Cardiac muscle cell (in vitro differentiated cells and primary cell): ENCODE measurements around the gene CACNB4. TPM values are rescaled to one million over a fixed set of nuclear protein-coding genes. Genes with fewer than 3 reads are reported as not detected.

ENCODE experiments used
- DNase-seq, 2 donors: peaks; one replicate each; pipeline versions ENCODE4 v3.0.0 to v3.0.0-alpha.2; 2010 to 2017; ENCODE audit warnings: low read depth in 1 of 2, low spot score in 1 of 2
- H3K27ac ChIP-seq: fragments of 200-600 bp; sonication (generic); 2 replicates; pipeline ENCODE4 v1.5.1; 2016
- H3K27me3 ChIP-seq: fragments of 200-600 bp; sonication (generic); 2 replicates; pipeline ENCODE4 v1.6.0; 2016; ENCODE audit warnings: control low read depth
- H3K36me3 ChIP-seq: fragments of 200-600 bp; sonication (generic); 2 replicates; pipeline ENCODE4 v1.5.1; 2016; ENCODE audit warnings: control low read depth
- H3K4me1 ChIP-seq: fragments of 200-600 bp; sonication (generic); 2 replicates; pipeline ENCODE4 v1.8.1; 2017; ENCODE audit warnings: low read depth, mild to moderate bottlenecking, mixed run types
- H3K4me3 ChIP-seq: fragments of 200-600 bp; sonication (generic); 2 replicates; pipeline ENCODE4 v1.5.1; 2016; ENCODE audit warnings: mild to moderate bottlenecking
- H3K9me3 ChIP-seq: fragments of 200-600 bp; sonication (generic); 2 replicates; pipeline ENCODE4 v1.5.1; 2017; ENCODE audit warnings: low read depth, mild to moderate bottlenecking, control low read depth
- polyA plus RNA-seq: library from polyadenylated mRNA; unstranded; fragments of >200 nt; fragmentation: Nextera tagmentation; extraction: Ambion mirVana; gene quantifications from 2 replicates; pipeline ENCODE4 v1.2.1, GENCODE V29; 2016
- total RNA-seq: library from RNA; depleted of rRNA; stranded (reverse); fragments of >200 nt; gene quantifications from 2 replicates; pipeline ENCODE4 v1.2.3, GENCODE V29; 2016
- TF ChIP-seq, protein P1 (sequence below): IDR thresholded peaks from 2 replicates; pipeline ENCODE4 v1.5.1; 2012; ENCODE audit warnings: low read depth, mild to moderate bottlenecking, low read length

CACNB4 gene
- total and polyA plus RNA-seq, 2 experiments from 2014 or later = 0.09 to 0.18 TPM

DNA sequence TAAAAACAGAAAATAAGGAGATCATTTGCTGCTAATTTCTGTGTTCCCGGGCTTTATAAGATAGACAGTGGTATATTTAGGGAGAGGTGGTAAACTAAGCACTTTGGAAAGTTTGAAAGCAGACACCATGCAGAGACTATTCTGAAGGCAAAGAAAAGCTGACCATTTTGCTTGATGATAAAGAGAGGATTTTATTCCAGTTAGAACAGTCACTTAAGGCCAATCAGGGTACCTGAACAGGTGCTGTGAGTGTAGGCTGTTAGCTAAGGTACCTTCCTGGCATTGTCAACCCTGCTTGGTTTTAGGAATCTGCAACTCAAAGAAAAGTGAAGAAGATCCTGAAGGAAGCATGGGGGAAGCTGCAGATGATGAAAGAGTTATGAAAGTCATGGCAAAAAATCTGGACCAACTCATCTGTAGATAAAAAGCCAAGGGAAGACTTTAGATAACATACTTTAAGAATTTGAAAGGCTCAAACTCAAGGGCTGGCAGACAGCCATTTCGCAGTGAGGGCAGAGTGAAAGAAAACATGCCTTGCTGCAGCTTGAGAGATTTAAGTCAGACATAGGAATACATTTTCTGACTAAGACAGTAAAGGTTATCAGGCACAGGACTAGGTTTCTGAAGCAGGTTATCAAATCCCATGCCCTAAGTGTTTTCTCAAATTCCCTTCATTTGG lies 190.5 kb downstream of the CACNB4 start:
- TF ChIP-seq, protein P1, sequence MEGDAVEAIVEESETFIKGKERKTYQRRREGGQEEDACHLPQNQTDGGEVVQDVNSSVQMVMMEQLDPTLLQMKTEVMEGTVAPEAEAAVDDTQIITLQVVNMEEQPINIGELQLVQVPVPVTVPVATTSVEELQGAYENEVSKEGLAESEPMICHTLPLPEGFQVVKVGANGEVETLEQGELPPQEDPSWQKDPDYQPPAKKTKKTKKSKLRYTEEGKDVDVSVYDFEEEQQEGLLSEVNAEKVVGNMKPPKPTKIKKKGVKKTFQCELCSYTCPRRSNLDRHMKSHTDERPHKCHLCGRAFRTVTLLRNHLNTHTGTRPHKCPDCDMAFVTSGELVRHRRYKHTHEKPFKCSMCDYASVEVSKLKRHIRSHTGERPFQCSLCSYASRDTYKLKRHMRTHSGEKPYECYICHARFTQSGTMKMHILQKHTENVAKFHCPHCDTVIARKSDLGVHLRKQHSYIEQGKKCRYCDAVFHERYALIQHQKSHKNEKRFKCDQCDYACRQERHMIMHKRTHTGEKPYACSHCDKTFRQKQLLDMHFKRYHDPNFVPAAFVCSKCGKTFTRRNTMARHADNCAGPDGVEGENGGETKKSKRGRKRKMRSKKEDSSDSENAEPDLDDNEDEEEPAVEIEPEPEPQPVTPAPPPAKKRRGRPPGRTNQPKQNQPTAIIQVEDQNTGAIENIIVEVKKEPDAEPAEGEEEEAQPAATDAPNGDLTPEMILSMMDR = no peak
- peaks cover 21% of the 10 kb centered on the region for H3K4me1 ChIP-seq
- H3K27ac ChIP-seq = no peak overlapping the region
- peak in 1 of 2 donors; percentile 48 for DNase-seq
- no peaks in the 10 kb centered on the region for H3K27me3 ChIP-seq
- no peaks in the 10 kb centered on the region for H3K9me3 ChIP-seq
- H3K4me3 ChIP-seq = no peak overlapping the region
- no peaks in the 10 kb centered on the region for H3K36me3 ChIP-seq

DNA sequence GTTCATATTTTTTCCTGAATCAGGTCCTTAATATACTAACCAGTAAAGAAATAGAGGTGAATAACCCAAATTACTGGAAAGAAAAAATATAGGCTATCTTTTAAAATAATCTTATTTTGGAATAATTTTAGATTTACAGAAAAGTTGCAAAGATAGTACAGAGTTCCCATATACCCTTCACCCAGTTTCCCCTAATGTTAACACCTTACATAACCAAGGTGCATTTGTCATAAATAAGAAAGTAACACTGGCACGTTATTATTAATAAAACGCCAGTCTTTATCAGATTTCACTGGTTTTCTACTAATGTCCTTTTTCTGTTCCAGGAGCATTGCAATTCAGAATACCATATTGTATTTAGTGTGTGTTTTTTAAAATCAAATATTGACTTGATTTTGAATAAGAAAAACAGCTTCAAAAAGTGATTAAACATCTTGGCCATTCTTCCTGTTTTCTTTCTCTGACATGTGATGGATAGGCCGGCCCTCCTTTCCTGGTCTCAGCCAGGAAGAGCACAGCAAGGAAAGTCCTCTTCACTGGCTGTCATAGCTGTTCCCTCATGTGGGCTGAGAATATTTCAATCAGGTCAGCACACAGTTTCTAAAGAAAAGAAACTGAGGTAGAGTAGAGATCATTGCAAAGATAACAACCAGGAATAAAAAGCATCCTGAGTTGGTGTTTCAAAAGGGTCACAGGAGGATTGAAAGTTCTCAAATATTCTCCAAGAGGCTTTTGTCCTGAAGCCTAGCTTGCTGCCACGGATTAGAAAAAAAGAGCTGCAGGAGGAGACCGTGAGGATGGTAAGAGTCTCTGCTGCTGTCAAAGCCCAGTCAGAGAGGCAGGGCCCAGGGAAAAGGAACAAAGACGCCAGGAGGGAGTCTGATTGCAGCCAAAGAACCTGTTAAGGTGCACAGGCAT lies 191.3 kb downstream of the CACNB4 start:
- no peak for DNase-seq
- peaks cover 21% of the 10 kb centered on the region for H3K4me1 ChIP-seq
- H3K27me3 ChIP-seq = no peaks in the 10 kb centered on the region
- H3K4me3 ChIP-seq = no peak overlapping the region
- no peaks in the 10 kb centered on the region for H3K36me3 ChIP-seq
- no peaks in the 10 kb centered on the region for H3K9me3 ChIP-seq
- H3K27ac ChIP-seq = no peak overlapping the region
- TF ChIP-seq, protein P1 = no peak

DNA sequence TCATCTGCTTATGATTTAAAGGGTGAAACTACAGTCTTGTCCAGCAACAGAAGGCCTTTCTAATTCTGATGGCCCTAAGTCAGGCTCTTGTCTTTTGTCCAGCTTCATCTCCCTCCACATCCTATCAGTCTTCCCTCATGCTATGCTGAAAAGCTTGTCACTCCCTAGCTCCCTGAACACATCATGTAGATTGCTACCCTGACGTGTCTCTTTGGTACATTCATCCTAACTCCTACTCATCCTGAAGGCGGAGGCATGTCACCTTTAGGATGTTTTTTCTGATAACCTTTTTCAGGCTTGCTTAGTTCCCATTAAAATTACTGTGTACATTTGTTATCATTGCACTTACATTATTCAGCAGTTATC lies 192.2 kb downstream of the CACNB4 start:
- H3K4me1 ChIP-seq = peaks cover 21% of the 10 kb centered on the region
- DNase-seq = no peak
- H3K27me3 ChIP-seq = no peaks in the 10 kb centered on the region
- no peaks in the 10 kb centered on the region for H3K36me3 ChIP-seq
- H3K4me3 ChIP-seq = no peak overlapping the region
- H3K27ac ChIP-seq = no peak overlapping the region
- no peaks in the 10 kb centered on the region for H3K9me3 ChIP-seq
- TF ChIP-seq, protein P1 = no peak

DNA sequence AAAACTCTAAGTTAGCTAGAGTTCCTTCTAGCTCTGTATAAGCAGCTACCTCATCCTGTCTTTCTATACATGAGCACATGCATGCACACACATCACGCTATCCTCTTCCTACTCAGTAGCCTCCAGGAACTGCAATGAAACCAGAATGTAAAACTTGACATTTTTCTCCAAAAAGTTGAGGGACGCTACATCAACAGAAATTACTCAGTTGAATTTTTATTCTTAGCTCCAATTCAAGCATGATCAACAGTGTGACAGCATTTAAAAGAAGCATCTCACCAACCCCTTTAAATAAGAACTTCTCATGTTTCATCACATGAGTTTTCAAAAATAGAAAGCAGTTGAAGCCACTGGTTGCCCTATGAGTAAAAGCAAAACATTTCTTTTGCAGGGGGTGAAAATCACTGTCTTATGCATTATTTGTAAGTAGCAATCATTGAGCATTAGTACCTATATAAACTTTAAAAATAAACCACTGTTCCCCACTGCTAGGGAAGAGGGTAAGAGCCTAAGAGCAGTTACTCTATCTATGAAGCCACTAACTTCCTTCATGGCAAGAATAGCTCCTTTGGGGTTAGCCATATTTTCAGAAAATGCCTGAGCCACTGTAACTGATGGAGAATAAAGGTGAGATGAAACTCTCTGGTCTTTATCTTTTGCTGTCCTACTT lies 192.7 kb downstream of the CACNB4 start:
- peaks cover 21% of the 10 kb centered on the region for H3K4me1 ChIP-seq
- H3K27me3 ChIP-seq = no peaks in the 10 kb centered on the region
- no peak for DNase-seq
- TF ChIP-seq, protein P1 = no peak
- H3K27ac ChIP-seq = no peak overlapping the region
- no peaks in the 10 kb centered on the region for H3K36me3 ChIP-seq
- H3K9me3 ChIP-seq = no peaks in the 10 kb centered on the region
- no peak overlapping the region for H3K4me3 ChIP-seq

DNA sequence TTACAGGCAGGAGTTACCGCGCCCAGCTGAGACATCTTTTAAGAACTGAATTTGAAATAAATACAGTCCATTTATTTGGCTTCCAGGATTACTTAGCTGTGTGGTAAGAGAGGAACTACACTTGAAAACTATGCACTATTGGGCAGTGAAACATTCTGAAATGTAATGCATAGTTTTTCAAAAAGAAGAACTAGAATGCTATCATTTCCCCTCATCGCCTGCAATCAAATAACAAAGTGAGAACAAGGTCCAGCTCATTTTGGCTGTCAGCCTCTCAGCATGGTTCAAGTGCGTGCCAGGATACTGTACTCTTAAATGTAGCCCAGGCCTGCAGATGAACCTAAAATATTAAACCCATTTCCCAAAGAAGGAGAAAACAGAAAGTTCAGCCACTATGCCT lies 194.0 kb downstream of the CACNB4 start:
- peaks cover 21% of the 10 kb centered on the region for H3K4me1 ChIP-seq
- H3K4me3 ChIP-seq = no peak overlapping the region
- H3K9me3 ChIP-seq = no peaks in the 10 kb centered on the region
- peak in 1 of 2 donors; percentile 27 for DNase-seq
- H3K27ac ChIP-seq = no peak overlapping the region
- H3K27me3 ChIP-seq = no peaks in the 10 kb centered on the region
- TF ChIP-seq, protein P1 = no peak
- no peaks in the 10 kb centered on the region for H3K36me3 ChIP-seq
